Epithelial cell of esophagus (primary cell): ENCODE data around the gene CTSD.

Experiments used
- DNase-seq: peaks from one replicate; pipeline ENCODE4 v3.0.0; 2010; ENCODE audit warnings: low read depth
- H3K4me3 ChIP-seq: 2 replicates; pipeline ENCODE4 v1.5.1; 2011; ENCODE audit warnings: mild to moderate bottlenecking, low read length, control low read depth
- CTCF ChIP-seq: IDR thresholded peaks from 2 replicates; pipeline ENCODE4 v1.5.1; 2011; ENCODE audit warnings: low read depth, mild to moderate bottlenecking, low read length, control low read depth, inconsistent platforms; ENCODE audit not compliant: insufficient read depth; ENCODE audit errors: missing control alignments

Gene CTSD

GRCh38 chr11:1728931-1729691, 34.6 kb downstream of the CTSD start:
- no peak overlapping the region for H3K4me3 ChIP-seq
- TF ChIP-seq CTCF: no peak
- DNase-seq: no peak

- DNase-seq: no peak
- TF ChIP-seq CTCF: no peak
- no peak overlapping the region for H3K4me3 ChIP-seq
Observed at GRCh38 chr11:1728301-1728700, 35.4 kb downstream of the CTSD start.

DNA sequence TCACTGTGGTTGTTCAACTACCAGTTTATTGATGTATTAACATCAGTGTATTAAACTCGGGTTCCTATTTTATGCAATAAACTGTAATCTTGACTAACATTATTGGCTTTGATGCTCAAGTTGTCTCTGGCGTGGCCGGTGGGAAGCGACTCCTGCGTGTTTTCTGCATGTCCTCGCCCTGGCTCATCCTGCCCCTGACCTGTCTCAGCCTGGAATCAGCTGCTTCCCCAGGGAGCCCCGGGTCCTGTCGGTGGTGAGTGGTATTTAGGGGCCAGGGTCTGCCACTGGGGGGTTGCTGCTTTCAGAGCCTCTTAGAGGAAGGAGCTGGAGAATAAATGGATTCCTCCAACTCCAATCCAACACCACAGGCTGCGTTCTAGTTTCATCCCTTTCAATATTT, 35.9 kb downstream of the CTSD start:
- no peak overlapping the region for H3K4me3 ChIP-seq
- no peak for DNase-seq
- no peak for TF ChIP-seq CTCF

DNA sequence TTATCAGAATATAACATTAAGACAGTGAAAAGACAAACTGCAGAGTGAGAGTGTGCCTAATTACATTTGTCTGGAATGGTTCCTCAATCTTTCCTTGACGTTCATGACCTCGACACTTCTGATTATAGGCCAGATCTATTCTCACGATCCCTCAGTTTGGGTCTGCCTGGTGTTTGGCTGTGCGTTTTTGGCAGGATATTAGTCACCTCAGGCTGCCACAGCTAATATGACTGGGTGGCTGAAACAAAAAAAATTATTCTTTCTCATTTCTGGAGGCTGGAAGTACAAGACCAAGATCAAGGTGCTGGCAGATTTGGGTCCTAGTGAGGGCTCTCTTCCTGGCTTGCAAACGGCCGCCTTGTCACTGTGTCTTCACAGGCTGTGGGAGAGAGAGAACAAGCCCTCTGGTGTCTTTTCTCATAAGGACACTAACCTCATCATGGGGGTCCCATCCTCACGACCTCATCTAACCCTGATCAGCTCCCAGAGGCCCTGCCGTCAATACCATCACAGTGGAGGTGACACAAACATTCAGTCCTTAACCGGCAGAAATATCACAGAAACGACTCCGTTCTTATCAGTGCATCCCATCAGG, 36.5 kb downstream of the CTSD start:
- DNase-seq: no peak
- no peak for TF ChIP-seq CTCF
- H3K4me3 ChIP-seq: no peak overlapping the region

DNA sequence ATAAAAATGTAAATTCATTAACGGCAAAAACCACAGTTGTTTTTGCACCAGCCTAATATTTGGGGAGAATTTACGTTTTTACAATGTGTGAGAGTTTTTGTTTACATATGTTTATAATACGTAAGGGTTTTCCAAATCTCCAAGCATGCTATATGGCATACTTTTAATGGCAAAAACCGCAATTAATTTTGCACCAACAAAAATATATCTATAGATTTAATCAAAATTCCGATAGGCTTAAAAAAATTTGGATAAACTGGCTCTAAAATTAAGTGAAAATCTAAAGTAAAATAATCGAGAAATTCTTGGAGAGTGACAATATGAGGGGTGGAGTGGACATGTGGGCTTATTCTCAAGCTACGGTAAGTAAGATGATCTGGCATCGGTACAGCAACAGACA, 43.9 kb downstream of the CTSD start:
- H3K4me3 ChIP-seq: no peak overlapping the region
- DNase-seq: no peak
- TF ChIP-seq CTCF: no peak

- TF ChIP-seq CTCF: no peak
- H3K4me3 ChIP-seq: no peak overlapping the region
- DNase-seq: no peak
Observed at GRCh38 chr11:1718326-1718725, 45.4 kb downstream of the CTSD start.

GRCh38 chr11:1717745-1718144, 46.0 kb downstream of the CTSD start:
- TF ChIP-seq CTCF: no peak
- DNase-seq: no peak

More at GRCh38 chr11:1717745-1718144, 46.0 kb downstream of the CTSD start:
- H3K4me3 ChIP-seq: no peak overlapping the region
